Ishikawa (cell line): ENCODE measurements around the gene PKNOX2.

Source experiments
- CEBPB ChIP-seq: IDR thresholded peaks from 2 replicates; pipeline ENCODE4 v1.6.1; 2012
- CREB1 ChIP-seq: IDR thresholded peaks from 2 replicates; pipeline ENCODE4 v1.6.1; 2012; ENCODE audit warnings: low read depth
- EP300 ChIP-seq: IDR thresholded peaks from 2 replicates; pipeline ENCODE4 v1.6.1; 2012; ENCODE audit warnings: borderline replicate concordance
- FOXM1 ChIP-seq: IDR thresholded peaks from 2 replicates; pipeline ENCODE4 v1.6.1; 2012; ENCODE audit warnings: low read depth, borderline replicate concordance
- MAX ChIP-seq: IDR thresholded peaks from 2 replicates; pipeline ENCODE4 v1.6.1; 2012
- NFIC ChIP-seq: IDR thresholded peaks from 2 replicates; pipeline ENCODE4 v1.6.1; 2012
- RAD21 ChIP-seq: IDR thresholded peaks from 2 replicates; pipeline ENCODE4 v1.6.1; 2012; ENCODE audit warnings: low read depth
- REST ChIP-seq: IDR thresholded peaks from 2 replicates; pipeline ENCODE4 v1.6.1; 2012; ENCODE audit warnings: low read depth, mild to moderate bottlenecking
- TAF1 ChIP-seq: IDR thresholded peaks from 2 replicates; pipeline ENCODE4 v1.6.1; 2012; ENCODE audit warnings: low read depth, mild to moderate bottlenecking
- TCF12 ChIP-seq: IDR thresholded peaks from 2 replicates; pipeline ENCODE4 v1.6.1; 2012; ENCODE audit warnings: low read depth
- TEAD4 ChIP-seq: IDR thresholded peaks from 2 replicates; pipeline ENCODE4 v1.6.1; 2012
- USF1 ChIP-seq: IDR thresholded peaks from 2 replicates; pipeline ENCODE4 v1.6.1; 2012
- YY1 ChIP-seq: IDR thresholded peaks from 2 replicates; pipeline ENCODE4 v1.6.1; 2012; ENCODE audit warnings: low read depth
- ZBTB7A ChIP-seq: IDR thresholded peaks from 2 replicates; pipeline ENCODE4 v1.6.1; 2012; ENCODE audit warnings: low read depth

The PKNOX2 gene

GRCh38 chr11:125202362-125202880, 37.9 kb downstream of the PKNOX2 start:
- TF ChIP-seq NFIC: no peak
- TF ChIP-seq CEBPB: no peak
- TF ChIP-seq ZBTB7A: no peak
- no peak for TF ChIP-seq RAD21

GRCh38 chr11:125202977-125203376, 38.4 kb downstream of the PKNOX2 start:
- TF ChIP-seq TCF12 (no peak), YY1 (no peak), CREB1 (no peak), USF1 (no peak), TEAD4 (no peak), CEBPB (no peak), RAD21 (no peak), FOXM1 (no peak), TAF1 (no peak), NFIC (no peak), EP300 (no peak), REST (no peak)

GRCh38 chr11:125207866-125208425, 43.4 kb downstream of the PKNOX2 start:
- TF ChIP-seq TEAD4 (no peak), FOXM1 (no peak), RAD21 (no peak), REST (no peak), USF1 (no peak)

- no peak for TF ChIP-seq YY1
- no peak for TF ChIP-seq NFIC
- no peak for TF ChIP-seq TAF1
- TF ChIP-seq CEBPB: no peak
- no peak for TF ChIP-seq CREB1
- TF ChIP-seq USF1: no peak
- no peak for TF ChIP-seq ZBTB7A
- TF ChIP-seq MAX: no peak
- no peak for TF ChIP-seq REST
Measured at GRCh38 chr11:125210066-125210465, 45.5 kb downstream of the PKNOX2 start.
